DND-41 (cell line): ENCODE measurements around the gene C11orf21.

Source experiments
- ATAC-seq: fragments of 200-7000 bp; cut with Tn5 transposase; 3 replicates; pipeline ENCODE4 v1.9.1; 2021; ENCODE audit warnings: low read depth; ENCODE audit not compliant: insufficient read depth
- DNase-seq: peaks from one replicate; pipeline ENCODE4 v3.0.0-alpha.2; 2020
- H2AFZ ChIP-seq: 2 replicates; pipeline ENCODE4 v1.6.0; 2012; ENCODE audit warnings: low read depth, low read length
- H3K27ac ChIP-seq: 2 replicates; pipeline ENCODE4 v1.5.1; 2012; ENCODE audit warnings: low read length, inconsistent platforms
- H3K27me3 ChIP-seq: fragments of 200-600 bp; sonication (generic); 2 replicates; pipeline ENCODE4 v1.6.0; 2012; ENCODE audit warnings: low read length, mild to moderate bottlenecking, inconsistent platforms; ENCODE audit not compliant: insufficient read depth, poor library complexity
- H3K36me3 ChIP-seq: 2 replicates; pipeline ENCODE4 v1.5.1; 2012; ENCODE audit warnings: low read length, inconsistent platforms; ENCODE audit not compliant: insufficient read depth
- H3K4me1 ChIP-seq: 2 replicates; pipeline ENCODE4 v1.5.1; 2012; ENCODE audit warnings: mild to moderate bottlenecking, low read length; ENCODE audit not compliant: insufficient read depth
- H3K4me2 ChIP-seq: 2 replicates; pipeline ENCODE4 v1.6.0; 2012; ENCODE audit warnings: mild to moderate bottlenecking, moderate library complexity, low read length, inconsistent platforms; ENCODE audit not compliant: insufficient read depth
- H3K4me3 ChIP-seq, 2 experiments: fragments of 200-600 bp in 1 of 2; shearing (Covaris generic) in 1 of 2; 2 replicates each; pipeline ENCODE4 v1.5.1; 2012 to 2016; ENCODE audit warnings: inconsistent platforms in 2 of 2, low read length in 2 of 2, mild to moderate bottlenecking in 2 of 2, low read depth in 1 of 2, moderate library complexity in 1 of 2
- H3K79me2 ChIP-seq: 2 replicates; pipeline ENCODE4 v1.6.0; 2012; ENCODE audit warnings: low read length, inconsistent platforms; ENCODE audit not compliant: insufficient read depth
- H3K9ac ChIP-seq: 2 replicates; pipeline ENCODE4 v1.6.0; 2012; ENCODE audit warnings: low read depth, mild to moderate bottlenecking, inconsistent platforms, low read length, moderate library complexity
- H3K9me3 ChIP-seq: 2 replicates; pipeline ENCODE4 v1.5.1; 2012; ENCODE audit warnings: low read length, moderate library complexity, mild to moderate bottlenecking, inconsistent platforms; ENCODE audit not compliant: insufficient read depth, severe bottlenecking
- H4K20me1 ChIP-seq: 2 replicates; pipeline ENCODE4 v1.6.0; 2012; ENCODE audit warnings: low read length; ENCODE audit not compliant: insufficient read depth
- EZH2 ChIP-seq: IDR thresholded peaks from 3 replicates; pipeline ENCODE4 v1.6.1; 2012; ENCODE audit warnings: borderline replicate concordance, low read depth, mild to moderate bottlenecking, moderate library complexity, low read length, inconsistent platforms; ENCODE audit not compliant: severe bottlenecking
- TF ChIP-seq, protein P1 (sequence below): IDR thresholded peaks from 2 replicates; pipeline ENCODE4 v1.5.1; 2012; ENCODE audit warnings: borderline replicate concordance, low read length, moderate library complexity, mild to moderate bottlenecking; ENCODE audit not compliant: poor library complexity, severe bottlenecking; ENCODE audit errors: extremely low read depth

The C11orf21 gene

DNA sequence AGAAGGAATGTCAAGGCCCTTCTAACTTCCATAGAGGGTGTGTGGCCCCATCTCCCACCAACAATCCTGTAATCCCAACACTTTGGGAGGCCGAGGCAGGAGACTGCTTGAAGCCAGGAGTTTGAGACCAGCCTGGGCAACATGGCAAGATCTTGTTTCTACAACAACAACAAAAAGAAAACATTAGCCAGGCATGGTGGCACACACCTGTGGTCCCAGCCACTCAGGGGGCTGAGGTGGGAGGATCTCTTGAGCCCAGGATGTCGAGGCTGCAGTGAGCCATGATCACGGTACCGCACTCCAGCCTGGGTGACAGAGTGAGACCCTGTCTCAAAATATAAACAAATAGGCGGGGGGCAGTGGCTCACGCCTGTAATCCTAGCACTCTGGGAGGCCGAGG is 17.0 kb upstream of the C11orf21 start:
- no peaks in the 10 kb centered on the region for H3K4me1 ChIP-seq
- H3K36me3 ChIP-seq = no peaks in the 10 kb centered on the region
- TF ChIP-seq, protein P1, sequence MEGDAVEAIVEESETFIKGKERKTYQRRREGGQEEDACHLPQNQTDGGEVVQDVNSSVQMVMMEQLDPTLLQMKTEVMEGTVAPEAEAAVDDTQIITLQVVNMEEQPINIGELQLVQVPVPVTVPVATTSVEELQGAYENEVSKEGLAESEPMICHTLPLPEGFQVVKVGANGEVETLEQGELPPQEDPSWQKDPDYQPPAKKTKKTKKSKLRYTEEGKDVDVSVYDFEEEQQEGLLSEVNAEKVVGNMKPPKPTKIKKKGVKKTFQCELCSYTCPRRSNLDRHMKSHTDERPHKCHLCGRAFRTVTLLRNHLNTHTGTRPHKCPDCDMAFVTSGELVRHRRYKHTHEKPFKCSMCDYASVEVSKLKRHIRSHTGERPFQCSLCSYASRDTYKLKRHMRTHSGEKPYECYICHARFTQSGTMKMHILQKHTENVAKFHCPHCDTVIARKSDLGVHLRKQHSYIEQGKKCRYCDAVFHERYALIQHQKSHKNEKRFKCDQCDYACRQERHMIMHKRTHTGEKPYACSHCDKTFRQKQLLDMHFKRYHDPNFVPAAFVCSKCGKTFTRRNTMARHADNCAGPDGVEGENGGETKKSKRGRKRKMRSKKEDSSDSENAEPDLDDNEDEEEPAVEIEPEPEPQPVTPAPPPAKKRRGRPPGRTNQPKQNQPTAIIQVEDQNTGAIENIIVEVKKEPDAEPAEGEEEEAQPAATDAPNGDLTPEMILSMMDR = no peak
- TF ChIP-seq EZH2 = no peak
- H3K4me2 ChIP-seq = no peak overlapping the region
- no peaks in the 10 kb centered on the region for H3K79me2 ChIP-seq
- H3K9me3 ChIP-seq = no peaks in the 10 kb centered on the region
- H3K4me3 ChIP-seq = no peak overlapping the region
- no peak overlapping the region for H2AFZ ChIP-seq
- no peak for ATAC-seq
- DNase-seq = no peak
- H3K27ac ChIP-seq = no peak overlapping the region
- H4K20me1 ChIP-seq = no peaks in the 10 kb centered on the region
- H3K27me3 ChIP-seq = no peaks in the 10 kb centered on the region
- no peak overlapping the region for H3K9ac ChIP-seq

DNA sequence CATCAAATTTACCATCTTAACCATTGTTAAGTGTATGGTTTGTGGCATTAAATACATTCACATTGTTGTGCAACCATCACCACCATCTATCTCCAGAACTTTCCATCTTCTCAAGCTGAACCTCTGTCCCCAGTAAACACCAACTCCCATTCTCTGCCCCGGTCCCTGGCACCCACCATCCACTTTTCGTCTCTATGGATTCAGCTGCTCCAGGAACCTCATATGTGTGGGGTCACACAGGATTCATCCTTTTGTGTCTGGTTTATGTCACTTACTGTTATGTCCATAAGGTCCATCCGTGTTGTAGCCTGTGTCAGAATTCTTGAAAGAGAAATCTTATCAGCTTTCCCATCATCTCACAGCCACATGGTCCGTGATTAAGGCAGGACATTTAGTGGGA is 16.4 kb upstream of the C11orf21 start:
- no peak for ATAC-seq
- no peak overlapping the region for H3K27ac ChIP-seq

DNA sequence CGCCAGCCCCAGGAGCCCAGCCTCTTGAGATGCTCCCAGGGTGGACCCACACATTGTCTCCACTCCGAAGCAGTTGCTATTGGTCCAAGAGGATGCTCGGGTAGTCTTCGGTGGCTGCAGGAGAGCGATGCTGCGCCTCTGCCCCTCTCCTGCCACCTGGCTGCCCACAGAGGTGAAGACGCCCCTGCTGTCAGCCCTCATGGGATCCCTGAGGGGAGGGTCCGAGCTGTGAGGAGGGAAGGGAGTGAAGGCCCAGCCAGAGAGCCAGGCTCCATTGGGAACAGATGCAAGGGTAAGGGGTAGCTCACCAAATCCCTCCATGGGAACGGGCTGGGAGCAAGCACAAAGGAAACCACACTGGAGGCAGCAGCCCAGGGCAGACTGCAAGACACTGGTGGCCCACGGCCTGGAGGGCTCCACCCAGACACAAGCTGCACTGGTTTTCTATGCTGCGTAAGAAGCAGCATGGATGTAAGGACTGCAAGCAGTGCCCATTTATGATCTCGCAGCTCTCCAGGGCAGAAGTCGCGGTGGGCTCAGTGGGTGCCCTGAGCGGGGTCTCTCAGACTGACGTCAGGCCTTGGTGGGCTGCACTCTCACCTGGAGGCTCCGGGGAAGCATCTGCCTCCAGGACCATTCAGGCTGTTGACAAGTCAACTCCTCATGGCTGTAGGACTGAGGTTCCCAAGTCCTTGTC is 15.8 kb upstream of the C11orf21 start:
- H2AFZ ChIP-seq = no peak overlapping the region
- H3K4me1 ChIP-seq = no peaks in the 10 kb centered on the region
- H3K9ac ChIP-seq = no peak overlapping the region
- no peak overlapping the region for H3K27ac ChIP-seq
- DNase-seq (no peak), ATAC-seq (no peak)
- H3K9me3 ChIP-seq = no peaks in the 10 kb centered on the region
- no peak overlapping the region for H3K4me2 ChIP-seq
- no peaks in the 10 kb centered on the region for H4K20me1 ChIP-seq
- TF ChIP-seq EZH2 = no peak
- TF ChIP-seq, protein P1 = no peak
- H3K4me3 ChIP-seq = no peak overlapping the region
- H3K79me2 ChIP-seq = no peaks in the 10 kb centered on the region
- no peaks in the 10 kb centered on the region for H3K36me3 ChIP-seq
- no peaks in the 10 kb centered on the region for H3K27me3 ChIP-seq

More for the DNA sequence above, 16.4 kb upstream of the C11orf21 start:
- H2AFZ ChIP-seq = no peak overlapping the region
- no peak overlapping the region for H3K4me2 ChIP-seq
- DNase-seq = no peak
- no peak overlapping the region for H3K9ac ChIP-seq
- H3K4me1 ChIP-seq = no peaks in the 10 kb centered on the region
- no peaks in the 10 kb centered on the region for H3K36me3 ChIP-seq
- H3K27me3 ChIP-seq = no peaks in the 10 kb centered on the region
- H3K9me3 ChIP-seq = no peaks in the 10 kb centered on the region
- TF ChIP-seq, protein P1 = no peak
- TF ChIP-seq EZH2 = no peak
- no peaks in the 10 kb centered on the region for H3K79me2 ChIP-seq
- no peaks in the 10 kb centered on the region for H4K20me1 ChIP-seq
- H3K4me3 ChIP-seq = no peak overlapping the region

- Histone ChIP-seq H3K36me3 (no peaks in the 10 kb centered on the region), H3K4me2 (no peak overlapping the region), H3K9me3 (no peaks in the 10 kb centered on the region), H3K4me3 (no peak overlapping the region), H4K20me1 (no peaks in the 10 kb centered on the region), H2AFZ (no peak overlapping the region), H3K27me3 (no peaks in the 10 kb centered on the region), H3K79me2 (no peaks in the 10 kb centered on the region), H3K4me1 (no peaks in the 10 kb centered on the region), H3K9ac (no peak overlapping the region), H3K27ac (no peak overlapping the region)
- DNase-seq (no peak), ATAC-seq (no peak)
- no peak for TF ChIP-seq EZH2
- TF ChIP-seq, protein P1 = no peak
Measured at GRCh38 chr11:2316963-2317244, 15.2 kb upstream of the C11orf21 start.
